PC-3 (cell line): ENCODE measurements around the gene CDK5R1.

Source experiments
- CTCF ChIP-seq: fragments of 300-600 bp; sonication (generic); conservative IDR thresholded peaks from 2 replicates; pipeline ENCODE4 v1.5.1; 2017; ENCODE audit warnings: antibody characterized with exemption, low read depth, mild to moderate bottlenecking, low read length
- EZH2 ChIP-seq: fragments of 300-600 bp; sonication (generic); IDR thresholded peaks from one replicate; pipeline ENCODE4 v1.6.1; 2017; ENCODE audit warnings: antibody characterized with exemption, mild to moderate bottlenecking, low read length; ENCODE audit not compliant: unreplicated experiment
- EZH2phosphoT487 ChIP-seq: fragments of 300-600 bp; sonication (generic); IDR thresholded peaks from 2 replicates; pipeline ENCODE4 v1.6.1; 2018; ENCODE audit warnings: mild to moderate bottlenecking, antibody characterized with exemption, low read length, borderline replicate concordance

GRCh38 chr17:32492648-32493289 is 6.0 kb downstream of the CDK5R1 start:
- TF ChIP-seq CTCF = no peak
- TF ChIP-seq EZH2phosphoT487 = no peak
- TF ChIP-seq EZH2 = no peak
